ENCODE measurements around the gene REEP1.

DNA sequence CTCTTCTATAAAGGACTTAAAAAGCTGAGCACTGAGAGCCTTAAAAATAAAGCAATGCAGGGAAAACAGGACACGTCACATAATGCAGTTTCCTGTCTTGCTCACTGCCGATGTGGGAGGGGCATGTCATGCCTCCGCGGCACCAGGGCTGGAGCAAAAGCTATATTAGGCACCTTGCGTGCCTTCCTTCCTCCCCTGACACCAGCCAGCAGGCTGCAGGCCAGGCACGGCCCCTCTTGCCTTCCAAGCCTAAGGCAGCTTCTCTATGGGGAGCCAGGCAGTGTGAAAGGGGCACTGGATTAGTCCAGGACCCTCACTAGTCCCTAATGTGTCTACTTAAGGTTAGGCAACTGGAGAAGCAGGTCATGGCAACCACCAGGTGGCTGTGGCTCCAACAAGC, 111.8 kb downstream of the REEP1 start:
- TF ChIP-seq ZNF451 (CRISPR knock-in tag; IDR thresholded peaks at IDR 0.05) (no peak), RBFOX2 (IDR thresholded peaks at IDR 0.05; ENCODE audit: low read depth, low read length) (no peak), JUND (CRISPR knock-in tag; IDR thresholded peaks at IDR 0.05) (no peak), POLR2A (IDR thresholded peaks at IDR 0.05; ENCODE audit: insufficient read depth in 1 of 2, low read depth in 2 of 2, low read length in 2 of 2) (no peak), DPF2 (CRISPR knock-in tag; IDR thresholded peaks at IDR 0.05; ENCODE audit: borderline replicate concordance, low read depth) (no peak)
